Stimulated activated CD8-positive, alpha-beta memory T cell treated with anti-CD3 and anti-CD28 coated beads, Interleukin-15, amount 100 ng/mL, for 1 hour (primary cell): ENCODE results near the gene KIF4A.

Source experiments
- DNase-seq: peaks from one replicate; pipeline ENCODE4 v3.0.0-alpha.2; 2020; ENCODE audit warnings: low read depth

KIF4A gene

DNA sequence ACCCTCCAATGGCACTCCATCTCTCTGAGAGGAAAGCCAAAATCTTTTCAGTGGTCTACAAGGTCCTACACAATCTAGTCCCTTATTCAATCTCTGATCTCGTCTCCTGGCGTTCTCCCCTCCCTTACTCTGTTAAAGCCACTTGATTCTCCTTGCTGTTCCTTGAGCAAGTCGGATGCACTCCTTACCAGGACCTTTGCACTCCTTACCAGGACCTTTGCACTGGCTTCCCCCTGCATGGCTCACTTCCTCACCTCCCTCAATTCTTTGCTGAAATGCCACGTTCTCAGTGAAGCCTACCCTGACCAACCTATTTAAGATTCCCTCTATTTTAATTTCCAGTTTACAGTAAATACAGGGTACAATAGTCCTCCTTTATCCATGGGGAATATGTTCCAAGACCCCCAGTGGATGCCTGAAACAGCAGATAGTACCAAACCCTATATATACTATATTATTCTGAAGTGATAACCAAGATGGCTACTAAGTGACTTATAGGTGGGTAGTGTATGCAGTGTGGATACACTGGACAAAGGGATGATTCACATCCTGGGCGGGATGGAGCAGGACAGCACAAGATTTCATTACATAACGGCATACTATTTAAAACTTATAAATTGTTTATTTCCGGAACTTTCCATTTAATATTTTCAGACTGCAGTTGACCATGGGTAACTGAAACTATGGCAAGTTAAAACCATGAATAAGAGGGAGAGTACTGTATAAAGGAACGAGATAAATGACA lies 148.2 kb downstream of the KIF4A start:
- no peak for DNase-seq

DNA sequence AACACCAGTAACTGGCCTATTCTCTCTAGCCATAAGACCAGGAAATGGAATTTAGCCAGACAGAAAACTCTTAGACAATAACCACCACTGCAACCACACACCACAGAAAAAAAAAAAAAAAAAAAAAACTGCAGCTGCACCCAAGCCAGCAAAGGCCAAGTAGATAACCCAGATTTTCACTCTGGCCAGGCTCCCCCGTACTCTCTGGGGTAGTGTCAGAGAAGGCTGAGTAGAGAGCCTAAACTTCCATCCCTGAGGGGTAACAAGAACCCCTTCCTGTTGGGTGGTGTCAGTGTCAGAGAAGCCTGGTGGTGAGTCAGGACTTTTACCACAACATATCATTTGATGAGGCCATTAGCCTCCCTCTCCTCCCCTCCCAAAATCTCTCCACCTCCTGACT lies 149.1 kb downstream of the KIF4A start:
- no peak for DNase-seq

DNA sequence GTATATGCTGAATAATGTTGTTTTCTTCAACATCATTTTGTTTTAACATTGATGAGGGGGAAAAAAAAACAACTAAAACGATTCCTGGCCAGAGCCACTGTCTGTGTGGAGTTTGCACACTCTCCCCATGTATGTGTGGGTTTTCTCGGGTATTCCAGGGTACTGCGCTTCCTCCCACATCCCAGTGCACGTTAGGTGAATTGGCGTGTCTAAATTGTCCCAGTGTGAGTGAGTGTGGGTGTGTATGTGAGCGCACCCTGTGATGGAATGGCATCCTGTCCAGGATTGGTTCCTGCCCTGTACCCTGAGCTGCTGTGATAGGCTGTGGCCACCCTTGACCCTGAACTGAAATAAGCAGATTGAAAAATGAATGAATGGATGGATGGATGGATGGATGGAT lies 152.3 kb downstream of the KIF4A start:
- DNase-seq, result no peak

DNA sequence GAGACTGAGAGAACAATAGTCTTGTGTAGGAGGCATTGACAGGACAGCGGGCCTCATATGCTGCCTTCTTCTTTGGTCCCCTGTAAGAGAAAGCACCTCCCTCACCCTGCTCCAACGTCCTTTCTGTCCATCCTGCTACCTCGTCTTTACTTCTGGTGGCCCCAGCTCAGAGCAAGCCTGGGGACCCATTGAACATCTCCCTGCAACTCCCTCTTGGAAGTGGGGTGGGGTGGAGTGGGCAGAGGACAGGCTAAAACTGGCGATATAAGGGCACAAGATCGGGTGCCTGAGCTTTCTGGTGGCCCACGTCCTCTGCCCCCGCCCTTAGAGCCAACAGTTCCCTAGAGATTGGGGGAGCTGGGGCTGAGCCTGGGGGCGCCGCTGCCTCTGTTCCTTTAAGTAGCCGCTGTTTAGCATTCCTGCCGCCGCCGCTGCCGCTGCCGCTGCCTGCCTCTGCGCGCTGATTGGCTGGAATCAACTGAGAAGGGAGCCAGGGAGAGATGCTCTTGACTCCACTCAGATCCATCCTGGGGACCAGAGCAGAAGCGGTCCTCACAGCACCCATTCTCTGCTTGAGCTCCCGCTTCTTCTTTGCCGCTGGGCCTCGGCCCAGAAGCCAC lies 154.5 kb downstream of the KIF4A start, which contains the start of gene DLG3:
Gene DLG3, plus strand, starts transcription at position 510 of the 620 bp plus-strand sequence. CDS start 367 bp downstream, outside the sequence.
- no peak for DNase-seq

DNA sequence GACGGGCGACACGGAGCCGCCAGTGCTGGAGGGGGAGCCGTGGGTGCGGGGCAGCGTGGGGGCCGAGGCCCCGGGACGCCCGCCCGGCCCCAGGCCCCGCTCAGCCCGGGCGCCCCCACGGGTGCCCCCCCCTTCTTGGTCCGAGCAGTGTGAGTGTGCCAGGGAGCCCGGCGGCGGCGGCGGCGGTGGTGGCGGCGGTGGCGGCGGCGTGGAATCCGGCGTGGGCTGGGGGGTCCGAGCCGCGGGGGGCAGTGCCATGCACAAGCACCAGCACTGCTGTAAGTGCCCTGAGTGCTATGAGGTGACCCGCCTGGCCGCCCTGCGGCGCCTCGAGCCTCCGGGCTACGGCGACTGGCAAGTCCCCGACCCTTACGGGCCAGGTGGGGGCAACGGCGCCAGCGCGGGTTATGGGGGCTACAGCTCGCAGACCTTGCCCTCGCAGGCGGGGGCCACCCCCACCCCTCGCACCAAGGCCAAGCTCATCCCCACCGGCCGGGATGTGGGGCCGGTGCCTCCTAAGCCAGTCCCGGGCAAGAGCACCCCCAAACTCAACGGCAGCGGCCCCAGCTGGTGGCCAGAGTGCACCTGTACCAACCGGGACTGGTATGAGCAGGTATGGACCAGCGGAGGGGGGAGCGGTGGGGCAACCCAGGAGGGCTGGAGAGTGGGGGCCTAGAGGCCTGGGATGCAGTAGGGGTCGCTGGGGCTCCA lies 155.2 kb downstream of the KIF4A start:
- no peak for DNase-seq

DNA sequence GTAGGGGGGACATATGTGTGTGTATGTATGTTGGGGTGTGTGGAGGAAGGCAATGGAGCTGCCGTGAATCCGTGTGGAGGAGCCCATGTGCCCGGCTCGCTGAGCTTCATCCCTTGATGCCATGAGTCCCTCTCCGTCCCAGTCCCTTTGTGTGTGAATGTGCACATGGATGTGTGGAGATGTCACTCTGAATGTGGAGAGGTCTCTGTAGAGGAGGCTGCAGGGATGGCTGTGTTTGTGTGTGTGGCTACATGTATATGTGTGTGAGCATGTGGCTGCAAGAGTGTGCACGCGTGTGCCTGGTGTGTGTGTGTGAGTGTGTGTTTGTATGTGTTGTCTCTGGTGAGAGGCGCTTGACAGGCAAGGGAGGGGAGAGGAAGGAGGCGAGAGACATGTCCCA lies 156.0 kb downstream of the KIF4A start:
- DNase-seq, result no peak

- no peak for DNase-seq
These were observed 156.8 kb downstream of the KIF4A start for GRCh38 chrX:70446380-70447350.

- no peak for DNase-seq
These were observed 159.6 kb downstream of the KIF4A start for GRCh38 chrX:70449457-70449966.

- peak; percentile 28 for DNase-seq
These were observed 162.3 kb downstream of the KIF4A start for GRCh38 chrX:70452143-70452733.

DNA sequence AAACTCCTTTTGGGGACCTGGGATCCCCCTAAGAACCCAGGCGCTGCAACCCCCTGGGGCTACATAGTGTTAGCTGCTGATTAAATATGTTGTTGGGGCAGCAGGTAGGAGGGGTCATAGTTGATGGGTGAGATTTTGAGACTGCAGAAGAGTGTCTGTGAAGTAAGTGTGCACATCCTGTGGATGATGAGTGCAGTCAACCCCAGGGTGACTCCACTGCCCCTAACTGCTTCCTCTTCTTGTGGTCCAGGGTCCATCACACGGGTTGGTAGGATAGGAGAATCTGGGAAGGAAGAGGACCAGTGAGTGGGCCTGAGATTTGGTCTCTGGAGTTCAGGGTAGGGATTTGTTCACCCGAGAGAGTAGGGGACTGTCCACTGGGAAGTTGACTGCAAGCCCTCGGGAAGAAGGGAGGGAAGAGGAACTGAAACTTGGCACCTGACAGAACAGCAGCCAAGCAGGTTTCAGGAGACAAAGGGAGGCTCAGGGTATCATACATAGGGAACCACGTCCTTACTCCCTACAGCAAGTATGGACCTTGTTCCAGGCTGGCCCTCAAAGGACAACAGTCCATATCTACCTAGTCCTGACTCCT lies 163.2 kb downstream of the KIF4A start:
- DNase-seq, result no peak

- DNase-seq, result peak; percentile 24
These were observed 164.8 kb downstream of the KIF4A start for GRCh38 chrX:70454441-70455365.

- no peak for DNase-seq
These were observed 165.7 kb downstream of the KIF4A start for GRCh38 chrX:70455366-70456202.

DNA sequence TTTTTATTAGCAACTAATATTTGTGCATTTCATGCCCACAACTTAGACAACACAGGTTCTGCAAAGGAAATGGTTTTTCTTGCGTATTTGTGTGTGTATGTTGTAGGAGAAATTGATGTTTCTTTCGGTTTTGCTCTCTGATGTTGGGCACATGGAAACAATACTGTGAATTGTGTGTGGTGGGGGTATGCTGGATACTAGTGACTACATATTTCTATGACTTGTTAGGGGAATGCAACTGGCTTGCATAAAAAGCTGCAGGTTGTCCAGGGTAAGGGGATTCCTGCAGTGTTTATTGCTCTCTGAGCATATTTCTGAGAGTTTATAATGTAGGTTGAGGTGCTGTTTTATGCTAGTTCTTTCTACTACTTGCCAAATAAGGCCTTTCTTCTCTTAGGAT lies 166.4 kb downstream of the KIF4A start:
- no peak for DNase-seq

DNA sequence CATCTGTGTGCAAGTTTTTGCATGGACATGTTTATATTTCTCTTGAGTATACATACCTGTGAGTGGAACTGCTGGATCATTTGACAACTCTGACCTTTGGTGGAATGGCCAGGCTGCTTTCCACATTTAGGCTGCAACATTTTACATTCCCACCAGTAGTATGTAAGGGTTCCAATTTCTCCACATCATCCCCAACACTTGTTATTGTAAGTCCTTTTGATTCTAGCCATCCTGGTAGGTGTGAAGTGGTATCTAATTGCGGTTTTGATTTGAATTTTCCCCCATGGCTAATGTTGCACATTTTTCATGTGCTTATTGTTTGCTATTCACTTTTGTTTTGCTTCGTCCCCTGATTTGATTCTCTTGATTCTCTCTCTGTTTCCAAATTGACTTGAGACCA lies 171.1 kb downstream of the KIF4A start:
- no peak for DNase-seq

DNA sequence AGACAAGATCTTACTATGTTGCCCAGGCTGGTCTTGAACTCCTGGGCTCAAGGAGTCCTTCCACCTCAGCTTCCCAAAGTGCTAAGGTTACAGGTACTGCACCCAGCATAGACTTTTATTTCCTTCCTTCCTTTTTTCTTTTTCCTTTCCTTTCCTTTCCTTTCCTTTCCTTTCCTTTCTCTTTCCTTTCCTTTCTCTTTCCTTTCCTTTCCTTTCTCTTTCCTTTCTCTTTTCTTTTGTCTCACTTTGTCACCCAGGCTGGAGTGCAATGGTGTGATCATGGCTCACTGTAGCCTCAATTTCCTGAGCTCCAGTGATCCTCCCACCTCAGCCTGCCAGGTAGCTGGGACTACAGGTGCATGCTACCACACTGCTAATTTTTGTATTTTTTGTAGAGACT lies 174.1 kb downstream of the KIF4A start:
- no peak for DNase-seq

- DNase-seq, result no peak
These were observed 177.1 kb downstream of the KIF4A start for GRCh38 chrX:70466968-70467367.

GRCh38 chrX:70468709-70469108 lies 178.8 kb downstream of the KIF4A start:
- DNase-seq, result no peak
